GM21576 (cell line): ENCODE data around the gene APCDD1L.
"Not testable (repeated sequence)": the region's sequence is repeated elsewhere in the genome, so short reads cannot be mapped to it uniquely, and the experiment has no call there.

Source experiments
- ATAC-seq: cut with Tn5 transposase; IDR thresholded peaks from one replicate; pipeline ENCODE4 v1.9.1; 2021; ENCODE audit warnings: mild to moderate bottlenecking, moderate library complexity; ENCODE audit not compliant: unreplicated experiment

Gene APCDD1L

GRCh38 chr20:58518387-58518786, 3.2 kb upstream of the APCDD1L start:
- ATAC-seq: no peak

- no peak for ATAC-seq
Measured at GRCh38 chr20:58514321-58515232, 622 bp downstream of the APCDD1L start.

GRCh38 chr20:58513580-58514285, 1.5 kb downstream of the APCDD1L start:
- no peak for ATAC-seq

GRCh38 chr20:58512808-58513552, 2.2 kb downstream of the APCDD1L start:
- no peak for ATAC-seq

GRCh38 chr20:58511861-58512260, 3.3 kb downstream of the APCDD1L start:
- no peak for ATAC-seq

- no peak for ATAC-seq
Measured at GRCh38 chr20:58511364-58511763, 3.8 kb downstream of the APCDD1L start.

GRCh38 chr20:58510921-58511320, 4.3 kb downstream of the APCDD1L start:
- no peak for ATAC-seq

GRCh38 chr20:58508762-58509395, 6.3 kb downstream of the APCDD1L start:
- ATAC-seq: no peak

GRCh38 chr20:58506999-58507398, 8.2 kb downstream of the APCDD1L start:
- ATAC-seq: not testable (repeated sequence)

- no peak for ATAC-seq
Measured at GRCh38 chr20:58504566-58504965, 10.6 kb downstream of the APCDD1L start.

GRCh38 chr20:58503668-58504067, 11.5 kb downstream of the APCDD1L start:
- ATAC-seq: no peak

GRCh38 chr20:58500256-58500655, 14.9 kb downstream of the APCDD1L start:
- ATAC-seq: no peak

- no peak for ATAC-seq
Measured at GRCh38 chr20:58498470-58499068, 16.6 kb downstream of the APCDD1L start.

- ATAC-seq: no peak
Measured at GRCh38 chr20:58497724-58498469, 17.3 kb downstream of the APCDD1L start.

- ATAC-seq: no peak
Measured at GRCh38 chr20:58497076-58497641, 18.0 kb downstream of the APCDD1L start.

- ATAC-seq: no peak
Measured at GRCh38 chr20:58496429-58496769, 18.8 kb downstream of the APCDD1L start.

- ATAC-seq: no peak
Measured at GRCh38 chr20:58495623-58496428, 19.4 kb downstream of the APCDD1L start.

GRCh38 chr20:58494923-58495622, 20.1 kb downstream of the APCDD1L start:
- no peak for ATAC-seq
